GM19395 (cell line): ENCODE measurements around the gene ITPR1.

Experiments
- ATAC-seq: cut with Tn5 transposase; IDR thresholded peaks from one replicate; pipeline ENCODE4 v1.9.1; 2021; ENCODE audit warnings: mild to moderate bottlenecking, moderate library complexity; ENCODE audit not compliant: unreplicated experiment

ITPR1 gene

DNA sequence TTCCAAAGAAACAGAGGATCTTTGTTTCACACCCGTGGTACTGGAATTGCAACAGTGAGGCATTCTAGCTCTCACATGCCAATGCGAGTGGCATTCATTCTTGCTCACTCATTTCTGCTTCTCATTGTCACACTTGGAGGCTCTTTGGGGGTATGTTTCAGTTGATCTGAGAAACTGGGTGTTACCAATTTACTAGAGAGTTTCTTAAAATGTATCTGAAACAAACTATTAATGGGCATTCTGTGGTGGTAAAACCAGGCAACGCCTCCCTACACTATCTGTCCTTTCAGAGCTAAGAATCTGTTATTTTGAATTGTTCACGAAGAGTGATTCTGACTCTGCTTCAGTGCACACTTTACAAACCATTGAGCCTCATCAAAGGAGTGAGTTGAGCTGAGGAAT, 345.5 kb downstream of the ITPR1 start:
- peak; percentile 74 for ATAC-seq

- ATAC-seq = no peak
Measured at GRCh38 chr3:4839278-4839677, 346.1 kb downstream of the ITPR1 start.

DNA sequence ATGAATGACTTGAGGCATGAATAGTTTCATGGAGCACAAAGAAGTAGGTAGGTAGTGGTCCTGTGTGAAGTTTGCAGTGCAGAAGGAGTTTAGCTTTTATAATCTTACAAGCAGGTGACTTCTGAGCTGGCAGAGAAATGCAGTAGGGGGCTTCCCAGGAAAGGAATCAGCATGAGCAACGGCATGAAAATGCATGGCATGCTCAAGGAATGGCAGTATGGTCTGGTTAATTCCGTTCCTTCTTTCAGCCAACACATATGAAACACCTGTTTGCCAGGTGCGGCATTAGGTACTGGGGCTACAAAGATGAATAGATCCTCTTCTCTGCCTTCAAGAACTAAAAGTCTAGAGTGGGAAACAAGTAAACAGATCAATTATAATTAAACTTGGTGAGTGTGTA, 348.1 kb downstream of the ITPR1 start:
- ATAC-seq = no peak

DNA sequence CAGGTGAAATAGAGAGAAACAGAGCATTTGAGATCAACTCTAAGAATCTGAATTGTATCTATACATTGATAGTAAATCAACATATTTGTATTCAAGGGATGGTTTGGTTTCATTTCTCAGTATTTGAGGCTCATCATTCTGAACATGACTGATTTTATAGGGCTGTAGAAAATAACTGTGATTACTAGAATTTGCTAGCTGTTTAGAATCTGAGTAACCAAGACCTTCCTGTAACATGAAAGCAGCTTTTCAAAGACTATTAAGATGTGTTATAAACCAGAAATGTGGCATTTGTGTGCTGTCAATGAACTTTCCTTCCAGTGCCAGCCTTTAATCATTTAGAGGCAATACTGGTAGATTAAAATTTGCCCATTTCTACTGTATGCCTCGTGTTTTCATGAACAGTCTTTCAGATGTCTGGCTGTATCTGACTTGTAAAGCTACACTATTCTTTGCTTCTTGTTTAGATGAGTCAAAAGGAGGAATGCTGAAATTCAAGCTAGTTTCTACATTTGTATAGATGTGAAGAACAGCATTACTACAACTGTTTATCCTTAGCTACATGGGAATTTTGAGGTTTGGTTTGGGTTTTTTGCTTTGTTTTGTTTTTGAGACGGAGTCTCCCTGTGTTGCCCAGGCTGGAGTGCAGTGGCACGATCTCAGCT, 348.8 kb downstream of the ITPR1 start:
- ATAC-seq = no peak

- ATAC-seq = no peak
Measured at GRCh38 chr3:4843619-4844018, 350.5 kb downstream of the ITPR1 start.

DNA sequence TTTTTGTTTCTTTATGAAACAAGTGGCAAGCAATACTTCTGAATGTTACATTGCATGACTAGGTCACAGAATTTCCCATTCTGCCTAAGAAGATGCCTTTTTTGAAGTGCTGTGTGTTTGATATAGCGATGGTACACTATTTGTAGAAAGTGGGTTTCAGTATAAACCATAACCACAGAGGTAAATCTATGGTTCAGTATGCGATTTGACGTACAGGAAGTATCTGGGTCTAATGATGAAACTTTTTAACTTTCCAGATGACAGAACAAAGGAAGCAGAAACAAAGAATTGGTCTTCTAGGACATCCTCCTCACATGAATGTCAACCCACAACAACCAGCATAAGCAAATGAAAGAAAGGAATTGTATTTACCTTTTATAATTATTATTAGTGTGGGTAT, 352.7 kb downstream of the ITPR1 start:
- ATAC-seq = peak; percentile 84

DNA sequence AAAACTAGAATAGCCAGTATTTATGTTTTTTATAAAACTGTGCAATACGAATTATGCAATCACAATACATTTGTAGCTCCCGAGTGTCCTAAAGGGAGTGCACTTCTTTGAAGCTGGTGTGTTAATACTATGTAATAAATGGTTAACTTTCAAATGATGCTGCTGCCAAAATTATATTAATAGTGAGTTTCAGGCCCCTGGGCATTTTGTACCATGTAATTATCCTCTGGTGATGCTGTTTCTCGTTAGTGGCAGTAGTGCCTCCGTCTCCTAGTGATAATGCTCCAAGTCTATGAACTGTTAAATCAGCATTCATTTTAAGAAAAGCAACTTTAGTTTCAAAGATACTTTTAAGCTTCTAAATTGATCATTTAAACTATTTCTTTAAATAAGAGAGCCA, 353.4 kb downstream of the ITPR1 start:
- no peak for ATAC-seq

DNA sequence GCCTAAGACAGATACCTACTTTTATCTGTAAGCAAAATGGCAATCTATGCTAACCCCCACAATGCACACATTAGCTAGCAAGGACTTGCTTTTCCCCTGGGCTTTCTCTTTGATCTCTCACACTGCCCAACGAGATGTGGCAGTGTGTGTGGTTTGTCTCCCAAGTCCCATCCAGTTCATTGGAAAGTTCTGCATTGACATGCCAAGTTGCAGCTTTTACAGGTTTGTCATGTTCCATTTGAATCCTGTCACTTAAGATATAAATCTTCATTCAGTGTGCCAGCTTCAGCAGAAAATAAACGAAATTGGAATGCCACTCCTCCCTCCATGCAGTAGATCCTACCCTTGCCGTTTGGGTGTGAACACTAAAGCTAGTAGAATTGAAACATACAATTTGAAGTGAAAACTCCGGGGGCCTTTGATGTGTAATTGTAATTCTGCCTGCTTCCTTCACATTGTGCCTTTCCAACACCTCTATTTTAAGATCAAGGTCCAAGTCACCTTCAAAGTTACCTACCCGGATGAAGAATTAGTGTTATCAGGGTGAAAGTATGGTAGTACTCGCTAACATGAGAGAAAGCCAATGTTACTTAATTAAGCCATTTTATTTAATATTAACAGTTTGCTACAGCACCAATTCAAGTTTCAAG, 355.2 kb downstream of the ITPR1 start:
- no peak for ATAC-seq

GRCh38 chr3:4849136-4849535, 356.0 kb downstream of the ITPR1 start:
- no peak for ATAC-seq

GRCh38 chr3:4849739-4850138, 356.6 kb downstream of the ITPR1 start:
- no peak for ATAC-seq

DNA sequence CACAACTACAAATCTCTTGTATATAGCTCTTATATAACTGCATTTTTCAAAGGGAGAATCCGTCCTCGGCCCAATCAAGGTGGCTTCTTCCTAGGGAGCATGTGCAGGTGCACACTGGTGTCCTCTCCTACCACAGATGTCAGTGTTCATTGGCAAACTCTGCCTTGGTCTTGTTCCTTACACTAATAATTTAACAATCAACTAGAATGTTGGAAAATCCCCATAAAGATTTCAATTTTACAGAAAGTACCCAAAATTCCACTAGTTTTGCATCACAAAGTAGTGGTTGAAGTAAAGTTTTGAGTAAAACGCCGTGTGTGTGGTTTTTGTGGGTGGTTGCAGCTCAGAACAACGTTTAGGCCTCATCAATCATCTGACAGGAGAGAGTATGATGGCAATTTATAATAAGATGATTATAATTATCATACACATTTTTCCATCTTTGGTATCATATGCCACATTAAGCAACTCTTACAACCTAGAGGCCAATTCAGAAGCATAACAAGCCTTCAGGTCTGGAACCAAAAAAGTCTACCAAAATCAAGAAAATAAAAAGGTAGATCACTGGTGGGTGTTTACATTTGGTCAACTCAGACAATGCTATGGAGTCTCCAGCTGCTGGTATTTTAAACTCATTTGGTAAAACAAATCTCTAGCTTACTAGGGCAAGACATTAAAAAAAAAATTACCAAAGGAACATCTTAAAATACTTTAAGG, 357.2 kb downstream of the ITPR1 start:
- ATAC-seq = peak; percentile 50

GRCh38 chr3:4850928-4851265, 357.7 kb downstream of the ITPR1 start:
- peak; percentile 50 for ATAC-seq

DNA sequence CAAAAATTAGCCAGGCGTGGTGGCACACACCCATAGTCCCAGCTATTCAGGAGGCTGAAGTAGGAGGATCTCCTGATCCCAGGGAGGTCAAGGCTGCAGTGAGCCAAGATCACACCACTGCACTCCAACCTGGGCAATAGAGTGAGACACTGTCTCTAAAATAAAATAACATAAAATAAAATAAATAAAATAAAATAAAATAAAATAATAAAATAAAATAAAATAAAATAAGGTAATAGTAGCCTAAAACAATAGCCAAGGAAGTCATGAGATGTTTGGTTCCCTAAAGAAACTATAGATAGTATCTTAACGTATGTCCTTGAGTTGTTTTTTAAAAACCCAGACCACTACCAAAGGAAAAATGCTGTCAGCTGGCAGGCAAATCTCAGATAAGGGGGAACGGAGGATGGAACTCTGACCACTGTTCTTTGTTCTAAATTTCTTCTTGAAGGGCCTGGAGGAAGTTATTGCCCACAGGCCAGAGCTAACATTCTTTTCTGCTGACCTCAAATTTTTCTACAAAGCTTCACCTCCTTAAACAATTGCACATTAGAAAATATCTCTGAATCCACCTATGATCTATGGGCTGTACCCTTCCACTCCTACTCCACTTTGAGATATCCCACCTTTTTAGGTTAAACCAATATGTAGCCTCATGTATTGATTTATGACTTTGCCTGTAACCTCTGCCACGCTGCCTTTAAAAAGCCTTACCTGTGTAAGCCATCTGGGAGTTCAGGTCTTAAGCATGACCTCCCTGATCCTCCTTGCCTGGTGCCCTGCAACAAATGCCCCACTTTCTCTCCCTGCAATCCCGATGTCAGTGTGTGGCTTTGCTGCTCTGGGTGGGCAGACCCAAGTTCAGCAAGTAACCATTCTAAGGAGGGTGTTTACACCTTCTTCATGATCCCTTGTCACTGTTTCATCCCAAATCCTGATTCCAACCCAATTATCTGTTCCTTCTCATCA, 359.9 kb downstream of the ITPR1 start:
- ATAC-seq = no peak

DNA sequence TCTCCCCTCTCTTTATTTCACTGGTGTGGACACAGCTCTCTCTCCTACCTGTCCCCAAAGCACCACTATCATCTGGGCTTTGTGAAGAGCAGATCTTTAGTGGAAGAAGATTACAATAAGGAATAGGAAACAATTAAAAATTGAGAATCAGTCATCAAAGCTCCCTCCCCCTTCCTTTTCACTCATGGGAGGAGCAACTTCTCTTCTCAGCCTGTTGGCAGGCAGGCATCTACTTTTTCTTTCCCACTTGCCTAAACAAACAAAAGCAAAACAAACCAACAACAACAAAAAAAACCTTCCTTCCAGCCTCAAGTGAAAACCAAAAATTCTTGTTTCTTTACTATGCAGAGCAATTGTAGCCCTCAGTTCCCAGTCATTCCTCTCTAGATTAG, 360.6 kb downstream of the ITPR1 start:
- ATAC-seq = no peak

DNA sequence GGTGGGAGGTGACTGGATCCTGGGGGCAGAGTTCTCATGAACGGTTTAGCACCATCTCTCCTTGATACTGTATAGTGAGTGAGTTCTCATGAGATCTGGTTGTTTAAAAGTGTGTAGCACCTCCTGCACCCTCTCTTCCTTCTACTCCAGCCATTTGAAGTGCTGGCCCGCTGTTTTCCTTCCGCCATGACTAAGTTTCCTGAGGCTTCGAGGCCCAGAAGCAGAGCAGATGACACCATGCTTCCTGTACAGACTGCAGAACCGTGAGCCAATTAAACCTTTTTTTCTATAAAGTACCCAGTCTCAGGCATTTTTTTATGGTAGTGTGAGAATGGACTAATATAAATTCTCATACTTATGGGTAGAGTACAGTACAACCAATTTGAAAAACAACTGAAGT, 362.5 kb downstream of the ITPR1 start:
- ATAC-seq = no peak

GRCh38 chr3:4856136-4856535, 363.0 kb downstream of the ITPR1 start:
- no peak for ATAC-seq

DNA sequence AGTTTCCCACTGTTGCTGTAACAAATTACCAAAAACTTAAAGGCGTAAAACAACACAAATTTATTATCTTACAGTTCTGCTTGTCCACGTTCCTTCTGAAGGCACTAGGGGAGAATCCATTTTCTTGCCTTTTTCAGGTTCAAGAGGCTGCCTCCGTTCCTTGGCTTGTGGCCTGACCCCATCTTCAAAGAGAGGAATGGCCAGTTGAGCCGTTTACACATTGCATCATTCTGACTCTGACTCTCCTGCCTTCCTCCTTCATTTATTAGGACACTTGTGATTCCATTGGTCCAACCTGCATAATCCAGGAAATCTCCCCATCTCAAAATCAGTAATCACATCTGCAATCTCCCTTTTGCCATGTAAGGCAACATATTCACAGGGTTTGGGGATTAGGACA, 363.4 kb downstream of the ITPR1 start:
- ATAC-seq = no peak

- ATAC-seq = no peak
Measured at GRCh38 chr3:4856986-4857385, 363.8 kb downstream of the ITPR1 start.

GRCh38 chr3:4859788-4860187, 366.6 kb downstream of the ITPR1 start:
- no peak for ATAC-seq

GRCh38 chr3:4862973-4863372, 369.8 kb downstream of the ITPR1 start:
- no peak for ATAC-seq

GRCh38 chr3:4864503-4864902, 371.4 kb downstream of the ITPR1 start:
- ATAC-seq = no peak
